ENCODE results near the gene TRPM5. TPM values are rescaled to one million over a fixed set of nuclear protein-coding genes. Genes with fewer than 3 reads are reported as not detected.
A peak's percentile ranks its signal among the peaks of the same experiment; 100 is the strongest.

The TRPM5 gene
- total RNA-seq, 4 donors from 2014 or later: 8.1 to 24.2 (median 16.3) TPM

DNA sequence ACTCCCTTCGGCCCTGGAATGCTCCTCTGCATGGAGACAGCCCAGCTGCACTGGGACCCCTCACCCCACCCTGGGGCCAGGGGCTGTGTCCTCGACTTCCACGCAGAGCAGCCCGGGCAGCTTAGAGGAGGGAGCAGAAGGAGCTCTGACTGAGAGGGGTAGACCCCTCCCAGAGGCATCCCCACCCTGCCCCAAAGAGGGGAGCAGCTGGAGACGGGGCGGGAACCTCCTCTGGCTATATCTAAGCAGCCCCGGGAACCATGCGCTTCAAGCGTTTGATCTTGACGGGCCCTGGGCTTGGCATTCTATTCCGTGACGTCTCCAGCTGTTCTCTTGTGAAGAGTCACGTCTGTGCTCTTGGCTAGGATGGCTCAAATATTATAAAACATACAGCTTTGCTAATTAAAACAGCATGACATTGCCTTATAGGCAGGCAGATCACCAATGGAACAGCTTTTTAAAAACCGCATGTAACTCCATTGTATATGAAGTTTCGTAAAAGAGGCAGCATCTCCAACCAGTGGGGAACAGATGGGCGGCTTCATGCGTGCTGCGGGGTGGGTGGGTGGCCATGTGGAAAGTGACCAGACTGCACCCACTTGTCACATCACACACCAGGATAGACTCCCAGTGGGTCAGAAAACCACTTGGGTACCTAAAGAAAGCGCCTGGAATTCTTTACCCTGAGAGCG is 8.2 kb upstream of the TRPM5 start:
- Histone ChIP-seq H3K36me3 (no peaks in the 10 kb centered on the region), H3K9me3 (no peaks in the 10 kb centered on the region), H3K27ac (no peak overlapping the region), H3K27me3 (no peaks in the 10 kb centered on the region), H3K4me3 (no peak overlapping the region), H3K4me1 (peaks cover 0 to 6% (median 4%) of the 10 kb centered on the region in 4 donors)
- peak in 2 of 3 donors; percentile 14 to 32 for DNase-seq
- no peak for TF ChIP-seq POLR2A (IDR thresholded peaks at IDR 0.05)
- TF ChIP-seq, protein P1, sequence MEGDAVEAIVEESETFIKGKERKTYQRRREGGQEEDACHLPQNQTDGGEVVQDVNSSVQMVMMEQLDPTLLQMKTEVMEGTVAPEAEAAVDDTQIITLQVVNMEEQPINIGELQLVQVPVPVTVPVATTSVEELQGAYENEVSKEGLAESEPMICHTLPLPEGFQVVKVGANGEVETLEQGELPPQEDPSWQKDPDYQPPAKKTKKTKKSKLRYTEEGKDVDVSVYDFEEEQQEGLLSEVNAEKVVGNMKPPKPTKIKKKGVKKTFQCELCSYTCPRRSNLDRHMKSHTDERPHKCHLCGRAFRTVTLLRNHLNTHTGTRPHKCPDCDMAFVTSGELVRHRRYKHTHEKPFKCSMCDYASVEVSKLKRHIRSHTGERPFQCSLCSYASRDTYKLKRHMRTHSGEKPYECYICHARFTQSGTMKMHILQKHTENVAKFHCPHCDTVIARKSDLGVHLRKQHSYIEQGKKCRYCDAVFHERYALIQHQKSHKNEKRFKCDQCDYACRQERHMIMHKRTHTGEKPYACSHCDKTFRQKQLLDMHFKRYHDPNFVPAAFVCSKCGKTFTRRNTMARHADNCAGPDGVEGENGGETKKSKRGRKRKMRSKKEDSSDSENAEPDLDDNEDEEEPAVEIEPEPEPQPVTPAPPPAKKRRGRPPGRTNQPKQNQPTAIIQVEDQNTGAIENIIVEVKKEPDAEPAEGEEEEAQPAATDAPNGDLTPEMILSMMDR (IDR thresholded peaks at IDR 0.05): no peak

DNA sequence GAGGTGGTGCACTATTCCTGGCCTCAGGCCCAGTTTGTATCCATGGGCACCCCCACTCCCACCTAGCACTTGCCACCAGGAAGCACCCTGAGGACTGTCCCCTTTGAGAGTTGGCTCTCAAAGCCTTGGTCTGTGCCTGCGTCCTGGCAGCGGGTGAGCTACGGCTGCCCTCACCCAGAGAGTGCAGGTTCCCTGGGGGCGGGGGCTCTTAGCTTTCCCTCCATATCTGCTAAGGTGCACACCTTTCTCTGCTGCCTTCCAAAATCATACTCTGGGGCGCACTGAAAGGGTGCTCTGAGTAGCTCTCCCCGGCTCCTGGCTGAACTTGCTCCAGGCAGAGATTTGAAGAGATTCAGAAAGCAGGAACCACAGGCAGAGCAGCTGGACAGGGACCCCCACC is 7.6 kb upstream of the TRPM5 start:
- H3K27me3 ChIP-seq: no peaks in the 10 kb centered on the region
- H3K9me3 ChIP-seq: no peaks in the 10 kb centered on the region
- H3K27ac ChIP-seq: no peak overlapping the region
- H3K4me3 ChIP-seq: no peak overlapping the region
- DNase-seq: peak in 2 of 3 donors; percentile 27 to 36
- TF ChIP-seq POLR2A (IDR thresholded peaks at IDR 0.05): no peak
- TF ChIP-seq, protein P1 (IDR thresholded peaks at IDR 0.05): no peak
- H3K36me3 ChIP-seq: no peaks in the 10 kb centered on the region
- peaks cover 0 to 11% (median 9%) of the 10 kb centered on the region in 4 donors for H3K4me1 ChIP-seq

DNA sequence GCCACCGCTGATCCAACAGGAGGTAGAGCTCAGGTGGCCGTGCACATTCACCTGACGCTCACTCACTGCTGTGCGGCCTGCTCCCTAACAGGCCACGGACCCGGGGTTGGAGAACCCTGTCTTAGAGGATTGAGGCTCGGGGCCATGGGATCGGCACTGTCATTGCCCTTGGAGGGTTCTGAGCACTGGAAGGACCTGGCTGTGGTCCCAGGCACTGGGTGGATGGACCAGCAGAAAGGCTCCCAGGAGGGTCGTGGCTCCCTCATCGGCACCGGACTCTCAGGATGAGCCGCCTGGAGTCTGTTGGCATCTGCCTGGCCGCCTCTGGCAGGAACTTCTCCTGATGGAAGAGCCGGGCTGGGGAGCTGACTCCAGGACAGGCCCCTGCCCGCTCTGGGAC is 7.0 kb upstream of the TRPM5 start:
- H3K27me3 ChIP-seq: no peaks in the 10 kb centered on the region

DNA sequence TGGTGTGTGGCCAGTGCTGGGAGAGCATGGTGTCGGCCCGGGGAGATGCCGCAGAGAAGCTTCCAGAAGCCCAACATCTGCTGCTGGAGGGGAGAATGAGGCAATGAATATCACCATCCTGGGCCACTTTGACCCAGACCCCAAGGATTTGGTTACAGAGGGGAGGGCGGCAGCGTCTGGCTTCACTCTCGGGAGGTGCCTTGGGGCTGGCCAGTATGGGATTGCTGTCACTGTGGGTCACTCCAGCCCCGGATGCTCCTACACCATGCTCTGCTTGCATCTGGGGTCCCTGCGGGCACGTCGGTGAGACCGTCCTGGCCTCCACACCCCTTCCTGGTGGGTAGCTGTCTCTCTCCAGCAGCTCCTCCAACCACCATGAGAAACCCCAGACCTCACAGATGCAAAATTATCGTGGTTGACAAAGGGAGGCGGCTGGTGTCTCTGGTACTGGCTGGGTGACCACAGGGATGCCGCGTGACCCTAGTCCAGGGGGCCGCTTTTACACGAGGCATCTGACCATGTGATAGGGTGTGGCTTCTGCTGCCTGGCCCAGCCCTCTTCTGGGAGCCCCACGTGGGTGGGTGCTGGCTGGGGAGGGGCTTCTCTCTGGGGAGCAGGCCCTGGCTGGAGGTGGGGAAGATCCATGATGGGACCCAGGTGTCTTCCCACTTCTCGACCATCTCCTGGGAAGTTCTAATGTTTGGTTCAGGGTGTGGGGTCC is 6.2 kb upstream of the TRPM5 start:
- H3K27ac ChIP-seq: no peak overlapping the region
- H3K4me1 ChIP-seq: peaks cover 4 to 26% (median 18%) of the 10 kb centered on the region in 4 donors
- TF ChIP-seq, protein P1 (IDR thresholded peaks at IDR 0.05): no peak
- TF ChIP-seq POLR2A (IDR thresholded peaks at IDR 0.05): no peak
- H3K36me3 ChIP-seq: no peaks in the 10 kb centered on the region
- H3K27me3 ChIP-seq: no peaks in the 10 kb centered on the region
- no peaks in the 10 kb centered on the region for H3K9me3 ChIP-seq
- peak in 1 of 3 donors; percentile 41 for DNase-seq
- H3K4me3 ChIP-seq: no peak overlapping the region

More for the DNA sequence above, 7.0 kb upstream of the TRPM5 start:
- TF ChIP-seq, protein P1 (IDR thresholded peaks at IDR 0.05): no peak
- TF ChIP-seq POLR2A (IDR thresholded peaks at IDR 0.05): no peak
- DNase-seq: peak in 2 of 3 donors; percentile 32 to 36
- Histone ChIP-seq H3K9me3 (no peaks in the 10 kb centered on the region), H3K4me1 (peaks cover 4 to 17% (median 15%) of the 10 kb centered on the region in 4 donors), H3K4me3 (no peak overlapping the region), H3K27ac (no peak overlapping the region), H3K36me3 (no peaks in the 10 kb centered on the region)

DNA sequence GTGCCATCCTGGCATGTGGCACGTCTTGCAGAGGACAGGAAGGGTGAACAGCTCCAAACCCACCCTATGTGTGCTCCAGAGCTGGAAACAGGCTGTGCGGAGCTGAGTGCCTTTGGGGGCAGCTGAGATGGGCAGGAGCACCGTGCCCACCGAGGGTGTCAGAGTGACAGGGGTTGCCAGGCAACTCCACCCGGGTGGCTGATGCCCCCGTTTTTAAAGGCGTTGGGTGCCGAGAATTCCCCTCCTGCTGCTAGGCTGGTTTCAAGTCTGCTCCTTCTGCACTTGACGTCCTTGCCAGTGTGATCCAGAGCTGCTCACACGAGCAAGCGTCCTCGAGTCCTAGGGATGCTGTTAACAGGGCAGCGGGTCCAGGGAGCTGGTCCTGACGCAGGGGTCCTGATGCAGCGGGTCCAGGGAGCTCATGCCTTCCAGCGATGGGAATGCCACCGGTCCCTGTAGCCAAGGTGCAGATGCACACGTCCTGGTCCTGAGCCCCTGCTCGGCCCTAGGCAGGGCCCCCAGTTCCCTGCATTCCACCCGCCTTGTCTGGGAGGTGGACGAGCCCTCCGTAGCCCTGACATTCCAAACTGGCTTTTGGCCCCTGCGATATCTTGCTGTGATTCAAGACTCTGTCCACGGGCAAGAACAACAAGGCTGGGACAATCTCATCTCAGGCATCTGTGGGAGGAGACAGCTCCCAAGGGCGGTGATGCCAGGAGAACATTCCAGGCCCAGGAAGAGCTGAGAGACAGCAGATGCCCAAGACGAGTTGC is 5.4 kb upstream of the TRPM5 start:
- DNase-seq: peak in 1 of 3 donors; percentile 38
- Histone ChIP-seq H3K27ac (no peak overlapping the region), H3K36me3 (no peaks in the 10 kb centered on the region), H3K27me3 (no peaks in the 10 kb centered on the region), H3K4me1 (peaks cover 4 to 27% (median 18%) of the 10 kb centered on the region in 4 donors), H3K4me3 (no peak overlapping the region), H3K9me3 (no peaks in the 10 kb centered on the region)
- no peak for TF ChIP-seq POLR2A (IDR thresholded peaks at IDR 0.05)
- TF ChIP-seq, protein P1 (IDR thresholded peaks at IDR 0.05): no peak

Measured in Peyer's patch (tissue), 4 donors.